ENCODE data around the gene FGF11.

DNA sequence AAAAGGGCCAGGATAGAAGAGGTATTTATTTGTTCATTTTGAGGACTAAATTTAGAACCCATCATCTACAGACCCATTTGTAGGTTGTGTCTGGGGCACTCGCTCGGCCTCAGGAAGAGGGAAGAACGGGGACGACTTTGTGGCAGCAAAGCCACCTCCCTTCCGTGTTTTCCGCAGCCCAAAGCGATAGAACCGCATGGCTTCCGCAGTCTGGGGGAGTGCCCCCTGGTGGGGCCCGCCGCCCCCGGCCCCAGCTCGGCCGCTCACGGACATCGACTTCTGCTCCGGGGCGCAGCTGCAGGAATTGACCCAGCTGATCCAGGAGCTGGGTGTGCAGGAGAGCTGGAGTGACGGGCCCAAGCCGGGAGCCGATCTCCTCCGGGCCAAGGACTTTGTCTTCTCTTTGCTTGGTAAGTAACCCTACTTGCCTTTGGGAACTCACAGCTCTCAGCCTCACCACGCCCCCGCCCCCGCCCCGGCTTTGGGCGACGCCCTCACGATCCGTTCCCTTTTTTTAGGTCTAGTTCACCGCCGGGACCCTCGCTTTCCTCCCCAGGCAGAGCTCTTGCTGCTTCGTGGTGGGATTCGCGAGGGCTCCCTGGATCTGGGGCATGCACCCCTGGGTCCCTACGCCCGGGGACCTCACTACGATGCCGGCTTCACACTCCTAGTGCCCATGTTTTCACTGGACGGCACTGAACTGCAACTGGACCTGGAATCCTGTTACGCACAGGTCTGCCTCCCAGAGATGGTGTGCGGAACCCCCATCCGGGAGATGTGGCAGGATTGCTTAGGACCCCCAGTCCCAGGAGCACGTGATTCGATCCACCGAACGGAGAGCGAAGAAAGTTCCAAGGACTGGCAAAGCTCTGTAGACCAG lies 3.4 kb upstream of the FGF11 start:
- no peak for TF ChIP-seq POLR2A (IDR thresholded peaks at IDR 0.05)
- TF ChIP-seq CTCF (IDR thresholded peaks at IDR 0.05): no peak
- no peak for TF ChIP-seq EP300 (IDR thresholded peaks at IDR 0.05)
